Esophagus (tissue), 2 donors: ENCODE data around the gene RBAK. TPM values are rescaled to one million over a fixed set of nuclear protein-coding genes. Genes with fewer than 3 reads are reported as not detected.

Experiments used
- H3K27ac ChIP-seq, 2 donors: one replicate each; pipeline ENCODE4 v1.5.1; 2013; ENCODE audit warnings: low read depth in 2 of 2, mild to moderate bottlenecking in 2 of 2, inconsistent platforms in 1 of 2, low read length in 1 of 2, moderate library complexity in 1 of 2
- H3K27me3 ChIP-seq, 2 donors: one replicate each; pipeline ENCODE4 v1.6.1; 2013; ENCODE audit warnings: low read length in 2 of 2, control low read depth in 1 of 2, mild to moderate bottlenecking in 1 of 2; ENCODE audit not compliant: insufficient read depth in 2 of 2, control insufficient read depth in 1 of 2
- H3K36me3 ChIP-seq, 2 donors: one replicate each; pipeline ENCODE4 v1.6.1; 2013; ENCODE audit warnings: low read length in 1 of 2; ENCODE audit not compliant: control insufficient read depth in 2 of 2, insufficient read depth in 2 of 2
- H3K4me1 ChIP-seq, 2 donors: one replicate each; pipeline ENCODE4 v1.6.1; 2013; ENCODE audit warnings: low read length in 1 of 2; ENCODE audit not compliant: control insufficient read depth in 2 of 2, insufficient read depth in 2 of 2
- H3K4me3 ChIP-seq, 2 donors: one replicate each; pipeline ENCODE4 v1.5.1; 2013; ENCODE audit warnings: low read length in 2 of 2, mild to moderate bottlenecking in 2 of 2, low read depth in 1 of 2, moderate library complexity in 1 of 2
- H3K9me3 ChIP-seq, 2 donors: one replicate each; pipeline ENCODE4 v1.6.1; 2013; ENCODE audit warnings: mild to moderate bottlenecking in 2 of 2, low read depth in 1 of 2, low read length in 1 of 2, moderate library complexity in 1 of 2; ENCODE audit not compliant: control insufficient read depth in 2 of 2, insufficient read depth in 1 of 2
- whole genome bisulfite sequencing, 2 donors: extraction: QIAGEN DNeasy Blood & Tissue Kit; methylation state at CpG; one replicate each; pipeline ENCODE4 v1.1.7; 2013; 5-methylcytosine and 5-hydroxymethylcytosine counted together
- polyA plus RNA-seq, 2 donors: library from polyadenylated mRNA; stranded (reverse); fragments of 200-250 nt; gene quantifications; one replicate each; pipeline ENCODE4 v1.2.3, GENCODE V29; 2013
- donor health status: healthy with polysubstance abuse.
- donor health status: Bipolar disorder and iron deficiency.

The RBAK gene
- polyA plus RNA-seq: 1 to 10 TPM; 4.5 to 5.5 TPM

- Histone ChIP-seq H3K27ac (peak within 1 kb of the TSS; percentile 86 to 87), H3K9me3 (no peaks in the 10 kb centered on the region), H3K27me3 (no peaks in the 10 kb centered on the region), H3K4me3 (peak within 1 kb of the TSS; percentile 94), H3K4me1 (peaks cover 0 to 3% of the 10 kb centered on the region in 2 donors), H3K36me3 (no peaks in the 10 kb centered on the region)
- 1% methylated on average over 59 to 69 of the region's 69 CpGs for WGBS, 2 donors
Observed at GRCh38 chr7:5045558-5046396, at the start of gene RBAK. Gene RBAK (plus strand): TSS chr7:5045860. CDS start chr7:5048077, 2,217 bp downstream.

GRCh38 chr7:4996696-4997222 lies 48.9 kb upstream of the RBAK start:
- Histone ChIP-seq H3K9me3 (no peaks in the 10 kb centered on the region), H3K4me1 (peaks cover 0 to 3% of the 10 kb centered on the region in 2 donors), H3K4me3 (no peak overlapping the region), H3K36me3 (peaks cover 7 to 33% of the 10 kb centered on the region in 2 donors), H3K27me3 (no peaks in the 10 kb centered on the region), H3K27ac (no peak overlapping the region)
- WGBS, 2 donors: 87 to 90% methylated on average over 7 of the region's 7 CpGs

- peaks cover 0 to 3% of the 10 kb centered on the region in 2 donors for H3K4me1 ChIP-seq
- WGBS, 2 donors: 93% methylated on average over 3 of the region's 3 CpGs
- no peak overlapping the region for H3K4me3 ChIP-seq
- no peaks in the 10 kb centered on the region for H3K9me3 ChIP-seq
- H3K36me3 ChIP-seq: peaks cover 2 to 32% of the 10 kb centered on the region in 2 donors
- H3K27me3 ChIP-seq: no peaks in the 10 kb centered on the region
- H3K27ac ChIP-seq: no peak overlapping the region
Observed at GRCh38 chr7:4998244-4998643, 47.4 kb upstream of the RBAK start.

GRCh38 chr7:4998910-4999309 lies 46.8 kb upstream of the RBAK start:
- no peaks in the 10 kb centered on the region for H3K27me3 ChIP-seq
- WGBS, 2 donors: 90 to 92% methylated on average over 7 of the region's 7 CpGs
- peaks cover 0 to 27% of the 10 kb centered on the region in 2 donors for H3K36me3 ChIP-seq
- no peaks in the 10 kb centered on the region for H3K4me1 ChIP-seq
- no peak overlapping the region for H3K27ac ChIP-seq
- no peaks in the 10 kb centered on the region for H3K9me3 ChIP-seq
- H3K4me3 ChIP-seq: no peak overlapping the region

- peaks cover 0 to 26% of the 10 kb centered on the region in 2 donors for H3K36me3 ChIP-seq
Observed at GRCh38 chr7:4999369-4999950, 46.2 kb upstream of the RBAK start.

GRCh38 chr7:5001003-5001402 lies 44.7 kb upstream of the RBAK start:
- no peak overlapping the region for H3K4me3 ChIP-seq
- H3K9me3 ChIP-seq: no peaks in the 10 kb centered on the region
- no peaks in the 10 kb centered on the region for H3K27me3 ChIP-seq
- peaks cover 0 to 14% of the 10 kb centered on the region in 2 donors for H3K36me3 ChIP-seq
- H3K27ac ChIP-seq: no peak overlapping the region
- 85 to 90% methylated on average over 4 of the region's 4 CpGs for WGBS, 2 donors
- no peaks in the 10 kb centered on the region for H3K4me1 ChIP-seq

More at GRCh38 chr7:4999369-4999950, 46.2 kb upstream of the RBAK start:
- H3K4me1 ChIP-seq: no peaks in the 10 kb centered on the region
- H3K9me3 ChIP-seq: no peaks in the 10 kb centered on the region
- H3K4me3 ChIP-seq: no peak overlapping the region
- no peaks in the 10 kb centered on the region for H3K27me3 ChIP-seq
- WGBS, 2 donors: 92 to 95% methylated on average over 5 of the region's 5 CpGs
- H3K27ac ChIP-seq: no peak overlapping the region

- 65 to 71% methylated on average over 5 of the region's 5 CpGs for WGBS, 2 donors
- Histone ChIP-seq H3K27me3 (no peaks in the 10 kb centered on the region), H3K4me3 (no peak overlapping the region), H3K27ac (peak overlapping the region in 1 of 2 donors; percentile 13), H3K36me3 (peaks cover 0 to 6% of the 10 kb centered on the region in 2 donors), H3K4me1 (no peaks in the 10 kb centered on the region), H3K9me3 (no peaks in the 10 kb centered on the region)
Observed at GRCh38 chr7:5001911-5002310, 43.7 kb upstream of the RBAK start.

GRCh38 chr7:5005066-5005465 lies 40.6 kb upstream of the RBAK start:
- no peak overlapping the region for H3K27ac ChIP-seq
- no peaks in the 10 kb centered on the region for H3K9me3 ChIP-seq

GRCh38 chr7:5012985-5013384 lies 32.7 kb upstream of the RBAK start:
- Histone ChIP-seq H3K4me3 (no peak overlapping the region), H3K27ac (no peak overlapping the region), H3K4me1 (no peaks in the 10 kb centered on the region), H3K36me3 (no peaks in the 10 kb centered on the region), H3K9me3 (no peaks in the 10 kb centered on the region), H3K27me3 (no peaks in the 10 kb centered on the region)
- WGBS, 2 donors: 88 to 97% methylated on average over 7 of the region's 7 CpGs

More at GRCh38 chr7:5005066-5005465, 40.6 kb upstream of the RBAK start:
- H3K27me3 ChIP-seq: no peaks in the 10 kb centered on the region
- no peaks in the 10 kb centered on the region for H3K4me1 ChIP-seq
- H3K4me3 ChIP-seq: no peak overlapping the region
- H3K36me3 ChIP-seq: no peaks in the 10 kb centered on the region
- WGBS, 2 donors: 47 to 71% methylated on average over 1 of the region's 1 CpG
